ENCODE results near the gene SLC8A1. TPM values are rescaled to one million over a fixed set of nuclear protein-coding genes. Genes with fewer than 3 reads are reported as not detected.

The SLC8A1 gene
- total RNA-seq, 1 experiment from 2014 or later: 11.1 TPM

DNA sequence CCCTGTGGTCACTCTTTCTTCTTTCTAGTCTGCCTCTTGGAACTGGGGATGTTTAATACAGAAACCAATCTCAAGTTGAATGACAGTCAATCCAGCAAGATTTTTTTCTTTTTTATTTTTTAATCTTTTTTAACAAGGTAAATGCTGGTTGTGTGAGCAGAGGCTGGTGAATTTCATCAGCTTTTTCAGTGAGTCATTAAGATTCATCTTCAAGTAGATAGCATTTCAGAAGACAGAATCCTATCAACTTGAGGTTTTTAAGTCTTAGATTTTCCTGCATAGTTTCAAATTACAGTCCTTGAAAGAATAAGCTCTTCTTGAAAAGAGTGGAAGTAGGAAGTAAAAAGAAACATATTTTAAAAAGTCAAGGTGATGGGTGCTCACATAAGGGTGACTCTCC, 12.4 kb downstream of the SLC8A1 start:
- no peak for DNase-seq
- H3K36me3 ChIP-seq: no peaks in the 10 kb centered on the region
- no peak overlapping the region for H3K4me3 ChIP-seq
- no peaks in the 10 kb centered on the region; the same call in 1 of the 2 replicates for H3K9me3 ChIP-seq
- H3K27me3 ChIP-seq: no peaks in the 10 kb centered on the region

GRCh38 chr2:40436093-40436475, 15.8 kb downstream of the SLC8A1 start:
- no peak overlapping the region for H3K4me3 ChIP-seq
- H3K36me3 ChIP-seq: no peaks in the 10 kb centered on the region
- DNase-seq: no peak
- H3K9me3 ChIP-seq: no peaks in the 10 kb centered on the region
- H3K27me3 ChIP-seq: no peaks in the 10 kb centered on the region

GRCh38 chr2:40435426-40436092, 16.3 kb downstream of the SLC8A1 start:
- Histone ChIP-seq H3K27me3 (no peaks in the 10 kb centered on the region), H3K9me3 (no peaks in the 10 kb centered on the region), H3K4me3 (no peak overlapping the region), H3K36me3 (no peaks in the 10 kb centered on the region)
- DNase-seq: peak; percentile 65

- no peak overlapping the region for H3K4me3 ChIP-seq
- DNase-seq: peak; percentile 94
- H3K27me3 ChIP-seq: no peaks in the 10 kb centered on the region
Measured at GRCh38 chr2:40434731-40435271, 17.1 kb downstream of the SLC8A1 start.

DNA sequence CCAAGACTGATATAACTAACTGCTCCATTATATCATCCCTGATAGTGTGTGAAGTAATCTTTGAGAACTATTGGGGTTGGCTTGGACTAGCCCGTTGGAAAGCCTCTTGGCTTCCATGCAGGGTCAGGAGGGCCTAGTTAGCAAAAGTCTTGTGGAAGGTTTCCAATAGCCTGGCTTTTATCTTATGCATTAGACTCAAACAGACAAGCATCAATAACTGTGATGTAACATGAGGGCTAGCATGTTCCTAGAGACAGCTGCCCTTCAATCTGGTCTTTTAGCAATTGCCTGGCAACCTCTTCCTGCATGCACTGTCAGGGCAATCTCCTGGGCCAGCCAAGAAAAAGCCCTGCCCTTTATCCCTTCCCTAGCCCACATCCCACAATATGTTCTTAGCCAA, 18.2 kb downstream of the SLC8A1 start:
- Histone ChIP-seq H3K36me3 (no peaks in the 10 kb centered on the region), H3K9me3 (no peaks in the 10 kb centered on the region)
- peak; percentile 80 for DNase-seq

More at GRCh38 chr2:40434731-40435271, 17.1 kb downstream of the SLC8A1 start:
- H3K36me3 ChIP-seq: no peaks in the 10 kb centered on the region
- no peaks in the 10 kb centered on the region for H3K9me3 ChIP-seq

GRCh38 chr2:40432921-40433483, 18.9 kb downstream of the SLC8A1 start:
- Histone ChIP-seq H3K9me3 (no peaks in the 10 kb centered on the region), H3K36me3 (no peaks in the 10 kb centered on the region), H3K27me3 (no peaks in the 10 kb centered on the region), H3K4me3 (no peak overlapping the region)
- DNase-seq: no peak

More for the DNA sequence above, 18.2 kb downstream of the SLC8A1 start:
- Histone ChIP-seq H3K27me3 (no peaks in the 10 kb centered on the region), H3K4me3 (no peak overlapping the region)

- peak; percentile 79 for DNase-seq
- Histone ChIP-seq H3K4me3 (no peak overlapping the region), H3K36me3 (no peaks in the 10 kb centered on the region), H3K9me3 (no peaks in the 10 kb centered on the region), H3K27me3 (no peaks in the 10 kb centered on the region)
Measured at GRCh38 chr2:40431600-40431955, 20.3 kb downstream of the SLC8A1 start.

DNA sequence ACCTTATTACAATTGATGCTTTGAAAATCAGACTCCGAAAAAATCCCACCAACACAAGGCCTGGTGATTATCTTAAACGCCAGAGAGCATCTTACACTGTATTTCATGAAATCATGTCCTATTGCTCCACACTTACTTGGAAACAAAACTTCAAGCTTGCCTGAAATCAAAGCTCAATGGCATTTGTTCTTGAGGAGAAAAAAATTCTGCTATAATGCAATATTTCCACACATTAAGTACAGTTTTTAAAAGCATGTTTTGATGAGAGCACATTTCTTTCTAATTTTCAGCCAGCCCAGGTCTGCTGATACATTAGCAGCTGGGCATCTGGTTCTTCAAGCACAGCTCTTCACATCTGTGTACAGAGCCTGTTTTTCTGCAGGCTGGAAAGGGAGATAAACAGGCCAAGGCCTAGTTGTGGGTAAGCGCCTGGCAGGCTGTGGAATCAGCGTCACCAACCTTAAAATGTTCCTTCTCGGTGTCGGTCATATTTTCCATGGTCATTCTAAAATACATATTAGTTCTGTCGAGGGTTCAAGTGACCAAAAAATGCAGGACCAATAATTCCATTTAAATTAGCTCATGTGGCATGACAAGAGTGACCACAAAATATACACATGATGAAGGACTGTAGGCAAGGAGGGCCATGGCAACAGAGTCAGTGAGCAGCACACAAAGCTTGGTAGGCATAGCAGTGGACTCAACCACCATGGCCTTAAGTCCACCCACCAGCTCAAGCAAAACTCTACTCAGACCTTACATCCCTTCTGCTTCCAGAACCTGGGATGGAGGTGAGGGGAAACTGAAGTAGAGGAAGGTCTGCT, 20.9 kb downstream of the SLC8A1 start:
- Histone ChIP-seq H3K36me3 (no peaks in the 10 kb centered on the region), H3K9me3 (no peaks in the 10 kb centered on the region), H3K4me3 (no peak overlapping the region), H3K27me3 (no peaks in the 10 kb centered on the region)
- DNase-seq: no peak

GRCh38 chr2:40428439-40428838, 23.5 kb downstream of the SLC8A1 start:
- no peaks in the 10 kb centered on the region for H3K36me3 ChIP-seq

GRCh38 chr2:40421631-40422297, 30.1 kb downstream of the SLC8A1 start:
- Histone ChIP-seq H3K9me3 (no peaks in the 10 kb centered on the region), H3K4me3 (no peak overlapping the region), H3K27me3 (no peaks in the 10 kb centered on the region), H3K36me3 (no peaks in the 10 kb centered on the region)
- DNase-seq: peak; percentile 54

More at GRCh38 chr2:40428439-40428838, 23.5 kb downstream of the SLC8A1 start:
- Histone ChIP-seq H3K4me3 (no peak overlapping the region), H3K9me3 (no peaks in the 10 kb centered on the region), H3K27me3 (no peaks in the 10 kb centered on the region)
- DNase-seq: no peak

DNA sequence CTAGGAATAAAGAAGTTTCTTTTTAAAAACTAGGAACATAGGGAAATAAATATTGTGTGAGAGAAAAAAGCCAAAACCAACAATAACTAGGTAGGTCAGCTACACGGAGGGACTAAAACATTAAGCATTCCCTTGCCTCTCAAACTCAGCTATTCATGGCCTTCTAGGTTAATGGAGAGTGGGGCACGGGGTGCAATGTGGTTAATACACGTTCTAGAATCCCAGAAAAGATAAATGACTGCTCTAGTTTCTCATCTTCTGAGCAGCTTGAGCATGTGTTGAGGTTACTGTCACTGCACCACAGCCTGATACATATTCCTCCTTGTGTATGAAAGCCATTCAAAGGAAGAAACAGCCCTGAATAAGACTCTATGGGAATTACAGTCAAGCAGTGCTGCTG, 31.4 kb downstream of the SLC8A1 start:
- H3K27me3 ChIP-seq: no peaks in the 10 kb centered on the region
- DNase-seq: no peak
- H3K36me3 ChIP-seq: no peaks in the 10 kb centered on the region
- H3K4me3 ChIP-seq: no peak overlapping the region
- no peaks in the 10 kb centered on the region for H3K9me3 ChIP-seq

DNA sequence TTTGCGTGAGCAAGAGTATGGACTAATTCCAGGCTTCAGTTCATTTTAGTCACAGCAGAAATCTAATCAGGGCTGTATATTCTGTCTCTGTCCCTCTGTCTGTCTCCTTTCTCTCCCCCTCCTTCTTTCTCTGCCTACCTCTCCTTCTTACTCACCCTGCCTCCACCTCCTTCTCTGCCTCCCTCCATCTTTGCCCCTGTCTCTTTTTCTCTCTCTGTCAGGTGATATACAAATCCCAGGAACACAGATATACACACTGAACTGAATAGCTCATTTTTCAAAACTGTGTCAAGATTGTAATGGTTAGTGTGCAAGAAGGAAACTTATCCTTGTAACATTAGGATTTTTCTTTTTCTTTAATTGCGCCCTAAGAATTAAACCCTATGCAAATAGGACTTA, 32.5 kb downstream of the SLC8A1 start:
- no peaks in the 10 kb centered on the region for H3K9me3 ChIP-seq
- H3K36me3 ChIP-seq: no peaks in the 10 kb centered on the region
- no peak overlapping the region for H3K4me3 ChIP-seq
- no peaks in the 10 kb centered on the region for H3K27me3 ChIP-seq
- no peak for DNase-seq

GRCh38 chr2:40418614-40419363, 33.1 kb downstream of the SLC8A1 start:
- H3K36me3 ChIP-seq: no peaks in the 10 kb centered on the region
- no peak overlapping the region for H3K4me3 ChIP-seq
- H3K27me3 ChIP-seq: no peaks in the 10 kb centered on the region
- no peaks in the 10 kb centered on the region for H3K9me3 ChIP-seq
- no peak for DNase-seq

- no peaks in the 10 kb centered on the region for H3K27me3 ChIP-seq
- H3K4me3 ChIP-seq: no peak overlapping the region
- no peak for DNase-seq
- H3K9me3 ChIP-seq: no peaks in the 10 kb centered on the region
- no peaks in the 10 kb centered on the region for H3K36me3 ChIP-seq
Measured at GRCh38 chr2:40416486-40416885, 35.4 kb downstream of the SLC8A1 start.

DNA sequence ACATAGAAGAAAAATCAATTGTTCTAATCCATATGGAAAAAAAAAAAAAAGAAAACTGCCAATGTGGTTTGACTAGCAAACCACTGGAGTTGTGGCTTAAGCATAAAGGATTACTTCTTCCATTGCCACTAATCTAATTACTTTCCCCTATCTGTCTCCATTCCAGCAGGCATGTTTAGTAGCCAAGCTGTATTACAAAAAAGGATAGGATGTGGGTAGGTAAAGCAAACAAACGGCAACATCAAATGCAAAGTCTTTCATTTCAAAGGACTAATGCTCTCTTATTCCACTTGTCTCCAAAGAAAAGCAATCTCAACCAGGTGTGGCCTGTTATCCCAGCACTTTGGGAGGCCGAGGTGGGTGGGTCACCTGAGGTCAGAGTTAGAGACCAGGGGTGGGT, 36.5 kb downstream of the SLC8A1 start:
- DNase-seq: no peak
- Histone ChIP-seq H3K4me3 (no peak overlapping the region), H3K9me3 (no peaks in the 10 kb centered on the region), H3K36me3 (no peaks in the 10 kb centered on the region), H3K27me3 (no peaks in the 10 kb centered on the region)

GRCh38 chr2:40412456-40412855, 39.4 kb downstream of the SLC8A1 start:
- no peak for DNase-seq
- Histone ChIP-seq H3K27me3 (no peaks in the 10 kb centered on the region), H3K36me3 (no peaks in the 10 kb centered on the region), H3K4me3 (no peak overlapping the region), H3K9me3 (no peaks in the 10 kb centered on the region)
